Gastroesophageal sphincter (tissue), 3 donors: ENCODE results near the gene CEL.

Experiments used
- CTCF ChIP-seq, 4 experiments: fragments of 200-600 bp in 2 of 4; fragments of 450-650 bp in 2 of 4; sonication (generic) in 1 of 4; IDR thresholded peaks; one replicate each; pipeline ENCODE4 v1.5.1; 2017 to 2019; ENCODE audit warnings: antibody characterized with exemption in 4 of 4, mild to moderate bottlenecking in 2 of 4, moderate library complexity in 2 of 4
- POLR2A ChIP-seq, 2 donors: fragments of 450-650 bp; IDR thresholded peaks; one replicate each; pipeline ENCODE4 v1.6.1; 2017; ENCODE audit warnings: antibody characterized with exemption in 2 of 2, mild to moderate bottlenecking in 2 of 2, moderate library complexity in 1 of 2
- POLR2AphosphoS5 ChIP-seq: sonication (generic); formaldehyde crosslinking; IDR thresholded peaks from one replicate; pipeline ENCODE4 v1.6.1; 2017; ENCODE audit warnings: antibody characterized with exemption

GRCh38 chr9:133090187-133090586 lies 28.4 kb downstream of the CEL start:
- no peak for TF ChIP-seq POLR2A (IDR thresholded peaks at IDR 0.05)
- no peak for TF ChIP-seq CTCF (IDR thresholded peaks at IDR 0.05)
- no peak for TF ChIP-seq POLR2AphosphoS5
